ENCODE results near the gene UGT2A1. TPM values are rescaled to one million over a fixed set of nuclear protein-coding genes. Genes with fewer than 3 reads are reported as not detected.

The UGT2A1 gene
- total and polyA plus RNA-seq, 2 of the 8 experiments (the other 6 are each of a cell fraction or from before 2014, with no cell fraction given) = 0.19 TPM; not detected in 1

DNA sequence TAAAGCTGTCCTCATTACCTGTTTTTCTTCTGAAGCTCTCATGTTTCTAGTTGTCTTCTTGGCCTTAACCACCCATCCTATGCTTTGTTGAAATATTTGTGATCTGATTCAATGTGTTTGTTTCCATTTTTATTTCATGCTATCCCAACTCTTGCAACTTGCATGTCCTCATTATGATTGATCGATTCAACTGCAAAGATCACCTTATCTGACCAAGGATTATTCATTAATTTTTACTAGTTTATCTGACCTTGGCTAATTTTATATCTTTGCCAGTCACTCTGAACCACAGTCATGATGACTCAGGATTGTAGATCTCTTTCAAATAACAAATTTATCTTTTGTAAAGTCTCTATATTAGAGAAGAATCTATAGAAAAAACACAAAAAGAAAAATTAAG, 84.3 kb downstream of the UGT2A1 start:
- CTCF ChIA-PET (ENCODE audit: partially characterized antibody) = no interaction called here
- TF ChIP-seq TBP (IDR thresholded peaks at IDR 0.05; ENCODE audit: low read depth, low read length) (no peak), HDAC6 (IDR thresholded peaks at IDR 0.05; ENCODE audit: low read depth, low read length) (no peak), SIRT6 (IDR thresholded peaks at IDR 0.05; ENCODE audit: low read length) (no peak), CREB1 (IDR thresholded peaks at IDR 0.05) (no peak), SIN3A (conservative IDR thresholded peaks at IDR 0.05 in 1 of 2, IDR thresholded peaks at IDR 0.05 in 1 of 2; ENCODE audit: low read depth in 1 of 2, low read length in 2 of 2) (no peak), SP4 (IDR thresholded peaks at IDR 0.05; ENCODE audit: low read length) (no peak), NANOG (IDR thresholded peaks at IDR 0.05; ENCODE audit: insufficient read depth, low read depth, low read length, poor library complexity, severe bottlenecking) (no peak), BACH1 (IDR thresholded peaks at IDR 0.05; ENCODE audit: low read length) (no peak), KDM5A (IDR thresholded peaks at IDR 0.05; ENCODE audit: low read length) (no peak), RXRA (IDR thresholded peaks at IDR 0.05; ENCODE audit: insufficient read depth, low read depth, low read length) (no peak), TEAD4 (IDR thresholded peaks at IDR 0.05; ENCODE audit: low read depth, low read length) (no peak), FOSL1 (IDR thresholded peaks at IDR 0.05; ENCODE audit: insufficient read depth, low read depth, low read length) (no peak), SAP30 (IDR thresholded peaks at IDR 0.05; ENCODE audit: insufficient read depth, insufficient replicate concordance, low read length) (no peak), CBX8 (IDR thresholded peaks at IDR 0.05; ENCODE audit: borderline replicate concordance, low read depth, low read length) (no peak), CTBP2 (IDR thresholded peaks at IDR 0.05; ENCODE audit: borderline replicate concordance, insufficient read depth, insufficient read length, low read length) (no peak), TCF12 (IDR thresholded peaks at IDR 0.05; ENCODE audit: low read depth, low read length) (no peak)

More for the DNA sequence above, 84.3 kb downstream of the UGT2A1 start:
- no peak overlapping the region for H3K4ac ChIP-seq (replicated peaks; ENCODE audit: insufficient read length, low read depth, low read length)
- no peaks in the 10 kb centered on the region for H3K23me2 ChIP-seq (ENCODE audit: low read depth, low read length)
- H3K4me3 ChIP-seq (ENCODE audit: extremely low read depth in 1 of 4, insufficient read depth in 2 of 4, low read depth in 3 of 4, low read length in 4 of 4) = no peak overlapping the region
- H4K20me1 ChIP-seq (replicated peaks in 1 of 2; ENCODE audit: control insufficient read depth in 1 of 2, insufficient read depth in 2 of 2, low read length in 2 of 2) = no peaks in the 10 kb centered on the region
- no peaks in the 10 kb centered on the region for H3K36me3 ChIP-seq (ENCODE audit: control insufficient read depth in 2 of 4, insufficient read depth in 4 of 4, low read length in 3 of 4)
- H3K79me1 ChIP-seq (ENCODE audit: low read depth, low read length) = no peaks in the 10 kb centered on the region
- H3K27ac ChIP-seq (ENCODE audit: low read depth, low read length) = no peak overlapping the region
- no peaks in the 10 kb centered on the region for H3K27me3 ChIP-seq (replicated peaks in 1 of 4; ENCODE audit: control insufficient read depth in 3 of 4, extremely low read depth in 1 of 4, insufficient read depth in 3 of 4, low read length in 3 of 4)
- H2BK15ac ChIP-seq (ENCODE audit: low read length) = no peak overlapping the region
- FAIRE-seq (no peak), DNase-seq (ENCODE audit: low read depth in 1 of 2, low spot score in 2 of 2) (no peak)
- no peak overlapping the region for H3K56ac ChIP-seq (replicated peaks; ENCODE audit: insufficient read length, low read depth, low read length)
- POLR2A ChIA-PET (ENCODE audit: partially characterized antibody) = no interaction called here
- no peak overlapping the region for H2BK120ac ChIP-seq (replicated peaks; ENCODE audit: low read depth, low read length)
- no peak overlapping the region for H4K91ac ChIP-seq (replicated peaks; ENCODE audit: insufficient read length, low read length)
- 95% methylated on average over 1 of the region's 1 CpG; no CpG with 5 or more reads in 1 of the 2 experiments for WGBS, 2 experiments (ENCODE audit: extremely low coverage in 1 of 2, insufficient coverage in 1 of 2, insufficient read length in 1 of 2, insufficient replicate concordance in 2 of 2, low coverage in 1 of 2, low lambda C conversion rate in 2 of 2, missing lambda C conversion rate in 1 of 2)
- no peak overlapping the region for H2AK5ac ChIP-seq (ENCODE audit: low read depth, low read length)
- no peak overlapping the region for H2BK5ac ChIP-seq (ENCODE audit: low read depth, low read length)
- H3K14ac ChIP-seq (ENCODE audit: insufficient read length) = no peak overlapping the region
- H3K9me3 ChIP-seq (ENCODE audit: insufficient read depth in 2 of 2, low read depth in 1 of 2, low read length in 1 of 2) = no peaks in the 10 kb centered on the region
- H2BK20ac ChIP-seq (ENCODE audit: low read length) = no peak overlapping the region
- no peak overlapping the region for H3K23ac ChIP-seq (ENCODE audit: insufficient read length)
- H4K8ac ChIP-seq (ENCODE audit: extremely low read depth, insufficient read depth, low read length) = no peak overlapping the region
- H3K79me2 ChIP-seq (ENCODE audit: control insufficient read depth in 1 of 2, insufficient read depth in 2 of 2, low read length in 2 of 2) = no peaks in the 10 kb centered on the region
- no peak overlapping the region for H3K9ac ChIP-seq (replicated peaks in 1 of 4; ENCODE audit: extremely low read depth in 1 of 4, low read depth in 3 of 4, low read length in 3 of 4)
- H2BK12ac ChIP-seq (ENCODE audit: low read depth, low read length) = no peak overlapping the region
- H3K4me2 ChIP-seq (ENCODE audit: insufficient read depth in 1 of 2, low read depth in 2 of 2, low read length in 2 of 2) = no peak overlapping the region
- H3K4me1 ChIP-seq (replicated peaks in 1 of 4; ENCODE audit: control insufficient read depth in 3 of 4, insufficient read depth in 4 of 4, low read length in 3 of 4) = no peaks in the 10 kb centered on the region
- H2AFZ ChIP-seq (ENCODE audit: low read length) = no peak overlapping the region
- no peak overlapping the region for H3K18ac ChIP-seq (ENCODE audit: extremely low read depth, low read length)
- no peak overlapping the region for H4K5ac ChIP-seq (ENCODE audit: insufficient read length, low read depth, low read length)

Measured in H1 (cell line).